Hindlimb muscle (tissue), 1 donor: ENCODE measurements around the gene AKAP9. TPM values are rescaled to one million over a fixed set of nuclear protein-coding genes. Genes with fewer than 3 reads are reported as not detected.
"Not testable (repeated sequence)": the region's sequence is repeated elsewhere in the genome, so short reads cannot be mapped to it uniquely, and the experiment has no call there.

ENCODE experiments used
- DNase-seq: peaks from one replicate; pipeline ENCODE4 v3.0.0-alpha.2; 2013
- polyA plus RNA-seq: library from polyadenylated mRNA; unstranded; fragments of 120-200 nt; gene quantifications from one replicate; pipeline ENCODE4 v1.2.1, GENCODE V29; 2013; ENCODE audit not compliant: insufficient read length

AKAP9 gene
- polyA plus RNA-seq, 1 donor, result 75.6 TPM

DNA sequence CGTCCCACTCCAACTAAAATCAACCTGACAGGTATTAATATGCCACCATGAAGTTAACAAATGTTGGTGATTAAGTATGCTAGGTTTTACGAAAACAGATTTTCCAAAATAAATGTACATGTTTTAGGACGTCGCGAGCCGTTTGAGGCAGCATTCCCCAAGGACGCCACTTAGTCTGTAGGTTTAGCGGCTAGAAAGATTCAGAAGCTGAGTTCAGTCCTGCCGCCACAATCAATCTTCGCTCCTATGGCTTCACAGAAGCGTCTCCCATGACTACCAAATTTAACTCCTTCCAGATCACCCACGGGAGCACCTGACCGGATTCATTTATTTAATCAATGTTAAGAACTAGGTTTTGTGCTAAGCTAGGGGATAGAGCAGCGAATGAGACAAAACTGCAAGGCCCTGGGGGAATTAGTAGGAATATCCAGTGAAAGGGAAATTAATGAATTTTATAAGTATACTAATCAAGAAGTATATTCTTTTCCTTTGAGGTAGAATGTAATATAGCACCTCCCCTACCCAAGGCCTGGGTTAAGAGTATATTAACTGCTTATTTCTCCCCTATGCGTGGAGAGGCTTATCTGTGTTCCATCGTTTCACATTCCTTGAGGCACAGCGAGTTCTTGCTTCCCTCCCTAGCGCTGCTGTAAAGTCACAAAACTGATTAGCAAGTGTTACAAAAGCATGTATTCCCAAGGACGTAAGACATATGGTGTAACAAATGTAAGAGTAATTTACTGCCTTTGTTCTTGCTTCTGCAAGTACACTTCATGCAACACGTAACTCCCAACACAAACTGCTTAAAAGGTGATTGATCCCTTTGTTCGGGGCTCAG is 194.6 kb downstream of the AKAP9 start:
- no peak for DNase-seq

GRCh38 chr7:92137557-92137956 is 196.9 kb downstream of the AKAP9 start:
- DNase-seq, result no peak

DNA sequence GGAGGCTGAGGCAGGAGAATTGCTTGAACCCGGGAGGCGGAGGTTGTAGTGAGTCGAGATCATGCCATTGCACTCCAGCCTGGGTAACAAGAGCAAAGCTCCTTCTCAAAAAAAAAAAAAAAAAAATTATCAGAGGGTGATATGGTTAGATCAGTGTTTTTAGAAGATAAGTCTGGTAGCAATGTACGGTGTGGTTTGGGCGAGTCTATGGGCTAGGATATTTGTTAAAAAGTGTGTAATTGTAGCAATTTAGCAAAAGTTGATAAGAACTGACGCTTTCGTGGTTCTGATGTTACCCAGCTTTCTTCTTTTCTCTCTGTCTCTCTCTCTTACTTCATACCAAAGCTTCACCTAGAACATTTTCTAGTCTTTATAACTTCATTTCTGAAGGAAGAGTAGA is 200.5 kb downstream of the AKAP9 start:
- no peak for DNase-seq

GRCh38 chr7:92142791-92143190 is 202.1 kb downstream of the AKAP9 start:
- DNase-seq, result not testable (repeated sequence)

DNA sequence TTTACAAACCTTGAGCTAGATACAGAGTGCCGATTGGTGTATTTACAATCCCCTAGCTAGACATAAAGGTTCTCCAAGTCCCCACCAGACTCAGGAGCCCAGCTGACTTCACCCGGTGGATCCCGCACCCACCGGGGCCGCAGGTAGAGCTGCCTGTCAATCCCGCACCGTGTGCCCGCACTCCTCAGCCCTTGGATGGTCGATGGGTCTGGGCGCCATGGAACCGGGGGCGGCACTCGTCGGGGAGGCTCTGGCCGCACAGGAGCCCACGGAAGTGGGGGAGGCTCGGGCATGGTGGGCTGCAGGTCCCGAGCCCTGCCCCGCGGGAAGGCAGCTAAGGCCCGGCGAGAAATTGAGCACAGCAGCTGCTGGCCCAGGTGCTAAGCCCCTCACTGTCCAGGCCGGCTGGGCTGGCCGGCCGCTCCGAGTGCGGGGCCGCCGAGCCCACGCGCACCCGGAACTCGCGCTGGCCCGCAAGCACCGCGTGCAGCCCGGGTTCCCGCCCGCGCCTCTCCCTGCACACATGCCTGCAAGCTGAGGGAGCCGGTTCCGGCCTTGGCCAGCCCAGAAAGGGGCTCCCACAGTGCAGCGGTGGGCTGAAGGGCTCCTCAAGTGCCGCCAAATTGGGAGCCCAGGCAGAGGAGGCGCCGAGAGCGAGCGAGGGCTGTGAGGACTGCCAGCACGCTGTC is 202.7 kb downstream of the AKAP9 start:
- not testable (repeated sequence) for DNase-seq

- DNase-seq, result no peak
Measured at GRCh38 chr7:92149736-92150239, 209.1 kb downstream of the AKAP9 start.

GRCh38 chr7:92150450-92151017 is 209.9 kb downstream of the AKAP9 start:
- DNase-seq, result no peak

DNA sequence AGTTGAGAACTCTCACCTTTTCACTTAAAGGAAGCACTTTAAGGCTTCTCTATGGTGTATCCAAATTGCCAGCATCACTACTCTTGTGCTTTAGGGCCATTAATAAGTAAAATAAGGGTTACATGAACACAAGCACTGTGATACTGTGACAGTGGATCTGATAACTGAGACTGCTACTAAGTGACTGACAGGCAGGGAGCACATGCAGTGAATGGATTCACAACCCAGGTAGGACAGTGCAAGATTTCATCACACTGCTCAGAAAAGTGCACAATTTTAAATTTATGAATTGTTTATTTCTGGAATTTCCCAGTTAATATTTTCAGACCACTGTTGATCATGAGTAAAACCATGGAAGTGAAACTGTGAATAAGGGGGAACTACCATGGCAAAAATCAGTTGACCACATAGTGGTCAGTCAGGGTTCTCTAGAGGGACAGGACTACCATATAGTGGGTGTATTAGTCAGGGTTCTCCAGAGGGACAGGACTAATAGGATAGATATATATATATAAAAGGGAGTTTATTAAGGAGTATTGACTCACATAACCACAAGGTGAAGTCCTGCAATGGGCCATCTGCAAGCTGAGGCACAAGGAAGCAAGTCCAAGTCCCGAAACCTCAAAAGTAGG is 214.6 kb downstream of the AKAP9 start:
- no peak for DNase-seq

GRCh38 chr7:92156990-92157389 is 216.3 kb downstream of the AKAP9 start:
- no peak for DNase-seq

DNA sequence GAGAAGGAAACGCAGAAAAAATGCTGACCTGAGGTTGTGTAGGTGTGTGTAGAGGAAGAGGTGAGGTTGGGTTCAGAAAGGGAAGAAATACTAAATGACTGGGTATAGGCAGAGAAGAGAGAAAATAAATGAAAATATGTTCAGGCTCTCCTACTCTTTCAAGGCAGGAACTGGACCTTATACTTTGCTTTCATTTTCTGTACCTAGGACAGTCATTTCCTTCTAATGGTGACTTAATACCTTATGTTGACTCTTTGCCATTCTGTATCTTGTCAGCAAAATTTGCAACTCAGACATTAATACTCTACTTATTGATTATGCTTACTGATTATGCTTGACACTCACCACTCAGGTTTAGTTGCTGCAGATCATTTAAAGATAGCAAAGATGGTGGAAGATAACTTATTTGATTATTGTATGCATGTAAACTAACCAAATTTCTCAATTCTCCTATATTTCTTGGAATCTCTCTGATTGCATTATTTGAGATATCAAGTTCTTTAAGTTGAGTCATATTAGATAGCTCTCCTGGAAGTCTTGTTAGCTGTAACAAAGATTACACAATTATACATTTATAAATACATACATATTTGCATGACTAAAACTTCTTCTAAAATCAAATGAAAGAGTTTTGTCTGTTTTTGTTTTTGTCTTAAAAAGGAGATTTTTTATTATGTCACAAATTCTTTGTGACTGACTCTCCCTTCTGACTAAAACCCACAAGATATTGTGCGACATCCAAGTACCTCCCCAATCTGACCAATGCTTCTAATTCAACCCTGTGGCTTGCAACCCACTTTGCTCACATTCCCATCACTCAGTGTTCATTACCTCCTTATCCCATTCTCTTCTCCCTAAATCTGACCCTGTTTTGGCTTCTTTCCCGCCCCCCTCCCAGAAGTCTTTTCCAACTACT is 218.3 kb downstream of the AKAP9 start:
- no peak for DNase-seq

Other genes starting within 250 kb of the AKAP9 start
- gene MTERF1, start 60.2 kb upstream of the AKAP9 start, polyA plus RNA-seq, result 8.4 TPM
- 31.5 TPM for gene CYP51A1, start 193.6 kb downstream of the AKAP9 start, polyA plus RNA-seq
- gene LRRD1, start 238.3 kb downstream of the AKAP9 start, polyA plus RNA-seq, result 0.75 TPM